Endodermal cell (in vitro differentiated cells): Measurements from ENCODE around the gene WHRN. TPM values are rescaled to one million over a fixed set of nuclear protein-coding genes. Genes with fewer than 3 reads are reported as not detected.

ENCODE experiments used
- DNase-seq: peaks from one replicate; pipeline ENCODE4 v3.0.0-alpha.2; 2017
- H3K27ac ChIP-seq: 2 replicates; pipeline ENCODE4 v1.5.1; 2013; ENCODE audit warnings: mild to moderate bottlenecking, low read depth, low read length, moderate library complexity
- H3K27me3 ChIP-seq: 2 replicates; pipeline ENCODE4 v1.6.1; 2013; ENCODE audit warnings: mild to moderate bottlenecking, low read length, moderate library complexity; ENCODE audit not compliant: insufficient read depth, control insufficient read depth, poor library complexity, severe bottlenecking
- H3K36me3 ChIP-seq: 2 replicates; pipeline ENCODE4 v1.7.0; 2013; ENCODE audit warnings: mild to moderate bottlenecking, low read length, moderate library complexity; ENCODE audit not compliant: control insufficient read depth, insufficient read depth
- H3K4me1 ChIP-seq: one replicate; pipeline ENCODE4 v1.7.0; 2013; ENCODE audit warnings: low read length; ENCODE audit not compliant: control insufficient read depth, insufficient read depth
- H3K4me3 ChIP-seq: 2 replicates; pipeline ENCODE4 v1.5.1; 2013; ENCODE audit warnings: mild to moderate bottlenecking, low read length, moderate library complexity
- H3K9ac ChIP-seq: 2 replicates; pipeline ENCODE4 v1.6.1; 2013; ENCODE audit warnings: mild to moderate bottlenecking, low read length, moderate library complexity; ENCODE audit not compliant: poor library complexity, severe bottlenecking; ENCODE audit errors: extremely low read depth
- H3K9me3 ChIP-seq: 2 replicates; pipeline ENCODE4 v1.6.1; 2013; ENCODE audit warnings: mild to moderate bottlenecking, low read length, moderate library complexity; ENCODE audit not compliant: control insufficient read depth
- H3K27ac Mint-ChIP-seq: 2 replicates; pipeline ENCODE4 v1.8.0; 2020; ENCODE audit warnings: mixed read lengths
- H3K27me3 Mint-ChIP-seq: 2 replicates; pipeline ENCODE4 v1.8.0; 2021; ENCODE audit warnings: mild to moderate bottlenecking, mixed read lengths; ENCODE audit not compliant: insufficient read depth
- H3K36me3 Mint-ChIP-seq: 2 replicates; pipeline ENCODE4 v1.8.0; 2020; ENCODE audit warnings: low read depth, mixed read lengths
- H3K4me1 Mint-ChIP-seq: 2 replicates; pipeline ENCODE4 v1.8.0; 2020; ENCODE audit warnings: mixed read lengths
- H3K4me3 Mint-ChIP-seq: 2 replicates; pipeline ENCODE4 v1.8.0; 2020; ENCODE audit warnings: mild to moderate bottlenecking, moderate library complexity, mixed read lengths
- H3K9me3 Mint-ChIP-seq: 2 replicates; pipeline ENCODE4 v1.8.0; 2020; ENCODE audit warnings: mild to moderate bottlenecking, mixed read lengths
- CTCF ChIP-seq: fragments of 200-600 bp; sonication (generic); conservative IDR thresholded peaks from 2 replicates; pipeline ENCODE4 v1.5.0; 2021; ENCODE audit warnings: antibody characterized with exemption, mild to moderate bottlenecking
- WGBS, 2 experiments: methylation state at CpG; one replicate each; pipeline versions ENCODE4 v1.1.5 to v1.1.7; 2013; ENCODE audit warnings: missing lambda C conversion rate in 2 of 2, mixed read lengths in 1 of 2; ENCODE audit not compliant: insufficient coverage in 1 of 2, insufficient read length in 1 of 2; 5-methylcytosine and 5-hydroxymethylcytosine counted together
- total RNA-seq, 2 donors: library from RNA; stranded (reverse); fragmentation: NEBNext Ultra II Directional in 1 of 2; extraction: Animal tissue kit (Norgen Biotek cat#: 25700) in 1 of 2; gene quantifications; 2 replicates in 1 of 2; 3 replicates in 1 of 2; pipeline ENCODE4 v1.2.1, GENCODE V29; 2021

Gene WHRN
- total RNA-seq, 2 donors from 2014 or later = 7.0 to 12.8 TPM

- no peaks in the 10 kb centered on the region for H3K27me3 Mint-ChIP-seq
- H3K36me3 Mint-ChIP-seq = no peaks in the 10 kb centered on the region
- no peak overlapping the region for H3K27ac Mint-ChIP-seq
- no peaks in the 10 kb centered on the region for H3K9me3 Mint-ChIP-seq
- Histone ChIP-seq H3K4me1 (no peaks in the 10 kb centered on the region), H3K27me3 (no peaks in the 10 kb centered on the region), H3K27ac (no peak overlapping the region), H3K4me3 (no peak overlapping the region), H3K36me3 (no peaks in the 10 kb centered on the region), H3K9ac (no peak overlapping the region), H3K9me3 (no peaks in the 10 kb centered on the region)
- no peak for TF ChIP-seq CTCF
- WGBS, 2 experiments = 95 to 100% methylated on average over 1 to 6 of the region's 7 CpGs
- peaks cover 7% of the 10 kb centered on the region for H3K4me1 Mint-ChIP-seq
- DNase-seq = no peak
- no peak overlapping the region for H3K4me3 Mint-ChIP-seq
These were observed 12.3 kb downstream of the WHRN start for GRCh38 chr9:114492991-114493390.

GRCh38 chr9:114491430-114492003, 13.8 kb downstream of the WHRN start:
- Histone ChIP-seq H3K4me3 (no peak overlapping the region), H3K36me3 (no peaks in the 10 kb centered on the region), H3K9me3 (no peaks in the 10 kb centered on the region), H3K27me3 (no peaks in the 10 kb centered on the region), H3K9ac (no peak overlapping the region), H3K27ac (no peak overlapping the region), H3K4me1 (no peaks in the 10 kb centered on the region)
- Mint-ChIP-seq H3K4me3 (no peak overlapping the region), H3K27me3 (no peaks in the 10 kb centered on the region), H3K9me3 (no peaks in the 10 kb centered on the region), H3K36me3 (no peaks in the 10 kb centered on the region), H3K4me1 (peaks cover 7% of the 10 kb centered on the region), H3K27ac (no peak overlapping the region)
- no peak for DNase-seq
- TF ChIP-seq CTCF = no peak
- WGBS, 2 experiments = 87 to 97% methylated on average over 8 to 16 of the region's 17 CpGs

GRCh38 chr9:114489928-114490327, 15.3 kb downstream of the WHRN start:
- Histone ChIP-seq H3K36me3 (no peaks in the 10 kb centered on the region), H3K4me3 (no peak overlapping the region), H3K27ac (no peak overlapping the region), H3K9ac (no peak overlapping the region), H3K4me1 (no peaks in the 10 kb centered on the region), H3K27me3 (no peaks in the 10 kb centered on the region), H3K9me3 (no peaks in the 10 kb centered on the region)
- no peak for TF ChIP-seq CTCF
- no peak for DNase-seq
- Mint-ChIP-seq H3K4me3 (no peak overlapping the region), H3K36me3 (no peaks in the 10 kb centered on the region), H3K4me1 (peaks cover 7% of the 10 kb centered on the region), H3K9me3 (no peaks in the 10 kb centered on the region), H3K27ac (no peak overlapping the region), H3K27me3 (no peaks in the 10 kb centered on the region)
- 90 to 94% methylated on average over 10 to 12 of the region's 12 CpGs for WGBS, 2 experiments
